Measurements from ENCODE around the gene KLF11.
"Not testable (repeated sequence)": the region's sequence is repeated elsewhere in the genome, so short reads cannot be mapped to it uniquely, and the experiment has no call there.

KLF11 gene

GRCh38 chr2:10009811-10010781, 33.3 kb upstream of the KLF11 start:
- DNase-seq, result no peak

- not testable (repeated sequence) for DNase-seq
Observed at GRCh38 chr2:10010861-10011605, 32.3 kb upstream of the KLF11 start.

GRCh38 chr2:10011606-10012325, 31.6 kb upstream of the KLF11 start:
- not testable (repeated sequence) for DNase-seq

GRCh38 chr2:10012366-10012962, 30.9 kb upstream of the KLF11 start:
- not testable (repeated sequence) for DNase-seq

GRCh38 chr2:10012963-10013461, 30.3 kb upstream of the KLF11 start:
- DNase-seq, result no peak

GRCh38 chr2:10013651-10014417, 29.5 kb upstream of the KLF11 start:
- DNase-seq, result not testable (repeated sequence)

- DNase-seq, result no peak
Observed at GRCh38 chr2:10014418-10015190, 28.7 kb upstream of the KLF11 start.

- not testable (repeated sequence) for DNase-seq
Observed at GRCh38 chr2:10015376-10015989, 27.9 kb upstream of the KLF11 start.

GRCh38 chr2:10016001-10016801, 27.1 kb upstream of the KLF11 start:
- DNase-seq, result no peak

- no peak for DNase-seq
Observed at GRCh38 chr2:10016802-10017258, 26.5 kb upstream of the KLF11 start.

GRCh38 chr2:10017313-10017941, 25.9 kb upstream of the KLF11 start:
- DNase-seq, result no peak

GRCh38 chr2:10019174-10019573, 24.2 kb upstream of the KLF11 start:
- no peak for DNase-seq

GRCh38 chr2:10019602-10020400, 23.5 kb upstream of the KLF11 start:
- DNase-seq, result no peak

- DNase-seq, result no peak
Observed at GRCh38 chr2:10022041-10022421, 21.3 kb upstream of the KLF11 start.

GRCh38 chr2:10022445-10022844, 20.9 kb upstream of the KLF11 start:
- DNase-seq, result no peak

- DNase-seq, result no peak
Observed at GRCh38 chr2:10022966-10023662, 20.2 kb upstream of the KLF11 start.

- no peak for DNase-seq
Observed at GRCh38 chr2:10026940-10027569, 16.3 kb upstream of the KLF11 start.

Measured in effector CD8-positive, alpha-beta T cell (primary cell).